ENCODE results near the gene NDFIP1. TPM values are rescaled to one million over a fixed set of nuclear protein-coding genes. Genes with fewer than 3 reads are reported as not detected.

The NDFIP1 gene
- total and polyA plus RNA-seq, 2 of the 13 experiments (the other 11 are each of a cell fraction or from before 2014, with no cell fraction given), result 12.4 to 15.7 TPM

- Histone ChIP-seq H3K79me2 (ENCODE audit: insufficient read depth, low read length) (no peaks in the 10 kb centered on the region), H3K9me3 (ENCODE audit: low read length) (no peaks in the 10 kb centered on the region), H3K9ac (ENCODE audit: insufficient read depth, low read depth, low read length) (no peak overlapping the region), H4K20me1 (ENCODE audit: insufficient read depth, low read length) (no peaks in the 10 kb centered on the region), H2AFZ (ENCODE audit: low read length) (no peak overlapping the region), H3K36me3 (replicated peaks in 1 of 2; ENCODE audit: control insufficient read depth in 1 of 2, insufficient read depth in 2 of 2, low read length in 2 of 2) (no peaks in the 10 kb centered on the region), H3K27me3 (ENCODE audit: control insufficient read depth in 1 of 2, insufficient read depth in 2 of 2, low read length in 2 of 2) (peaks cover 0 to 6% of the 10 kb centered on the region in 2 experiments; a peak in 3 of 5 replicates), H3K4me2 (ENCODE audit: low read depth, low read length) (no peak overlapping the region), H3K27ac (ENCODE audit: extremely low read length, insufficient read depth, low read length) (no peak overlapping the region), H3K4me3 (replicated peaks in 1 of 3; ENCODE audit: insufficient read depth in 1 of 3, low read depth in 2 of 3, low read length in 3 of 3) (no peak overlapping the region), H3K4me1 (ENCODE audit: insufficient read depth, low read length) (peaks cover 5% of the 10 kb centered on the region; the same call in 1 of the 2 replicates)
- ChIA-PET CTCF (ENCODE audit: low intra/inter-chr PET ratio, low total read pairs) (no interaction called here), POLR2A (no interaction called here)
- intact Hi-C loops (cut with micrococcal nuclease; ENCODE audit: unreplicated experiment) (no loop called here), in situ Hi-C loops (cut with HindIII; ENCODE audit: extremely low pct_ligation_motif_present, low pct_unique_long_range_greater_than_20kb) (no loop called here)
- DNase-seq (ENCODE audit: low spot score), result peak; percentile 20
- WGBS (ENCODE audit: low lambda C conversion rate), result 0% methylated on average over 1 of the region's 1 CpG
- peak; percentile 57; the same call in 2 of the 3 replicates for ATAC-seq
- FAIRE-seq, result peak; percentile 21
- BruUV-seq (replicated peaks), result no TSS peak
- TF ChIP-seq RFXANK (CRISPR knock-in tag; IDR thresholded peaks at IDR 0.05) (no peak), ZUFSP (CRISPR knock-in tag; IDR thresholded peaks at IDR 0.05; ENCODE audit: borderline replicate concordance) (no peak), ZNF879 (CRISPR knock-in tag; IDR thresholded peaks at IDR 0.05) (no peak), ZSCAN25 (CRISPR knock-in tag; IDR thresholded peaks at IDR 0.05) (no peak), ZNF788 (CRISPR knock-in tag; IDR thresholded peaks at IDR 0.05; ENCODE audit: borderline replicate concordance) (no peak), RBM39 (IDR thresholded peaks at IDR 0.05; ENCODE audit: low read depth, low read length, poor library complexity, severe bottlenecking) (no peak), PHF8 (CRISPR knock-in tag; IDR thresholded peaks at IDR 0.05) (no peak), MXI1 (IDR thresholded peaks at IDR 0.05; ENCODE audit: borderline replicate concordance, low read depth, low read length) (no peak), NR2C2 (CRISPR knock-in tag; IDR thresholded peaks at IDR 0.05; ENCODE audit: borderline replicate concordance) (no peak), MBD4 (IDR thresholded peaks at IDR 0.05; ENCODE audit: borderline replicate concordance, low read length) (no peak), ZKSCAN8 (CRISPR knock-in tag; IDR thresholded peaks at IDR 0.05; ENCODE audit: borderline replicate concordance) (no peak), NR2F6 (IDR thresholded peaks at IDR 0.05) (no peak), NR2F6 (CRISPR knock-in tag; IDR thresholded peaks at IDR 0.05) (no peak), U2AF1 (optimal IDR thresholded peaks at IDR 0.05; ENCODE audit: low read depth, low read length) (no peak), ZNF740 (CRISPR knock-in tag; IDR thresholded peaks at IDR 0.05) (no peak), MIER2 (CRISPR knock-in tag; IDR thresholded peaks at IDR 0.05) (no peak), ZNF720 (CRISPR knock-in tag; IDR thresholded peaks at IDR 0.05) (no peak), MXD1 (CRISPR knock-in tag; IDR thresholded peaks at IDR 0.05) (no peak), LCORL (IDR thresholded peaks at IDR 0.05) (peak; percentile 68; the same call in 1 of the 2 replicates), LCORL (CRISPR knock-in tag; IDR thresholded peaks at IDR 0.05) (no peak), ZNF841 (CRISPR knock-in tag; IDR thresholded peaks at IDR 0.05; ENCODE audit: borderline replicate concordance) (no peak), TGIF2 (CRISPR knock-in tag; IDR thresholded peaks at IDR 0.05) (no peak), POLR2G (IDR thresholded peaks at IDR 0.05; ENCODE audit: low read depth, low read length) (no peak), CTCF (CRISPR knock-in tag; IDR thresholded peaks at IDR 0.05) (0 out of 2 replicates have a peak, but pooled peaks have one; percentile 5)
Observed at GRCh38 chr5:142059304-142059940, 49.2 kb upstream of the NDFIP1 start.
